T47D (cell line): ENCODE data around the gene LRTM2.

Experiments
- DNase-seq, 2 experiments: peaks; one replicate each; pipeline versions ENCODE4 v3.0.0 to v3.0.0-alpha.2; 2011 to 2012; ENCODE audit warnings: low read depth in 1 of 2, low spot score in 1 of 2
- JUND ChIP-seq: IDR thresholded peaks from 2 replicates; pipeline ENCODE4 v1.6.1; 2012; ENCODE audit warnings: low read depth
- in situ Hi-C: cut with HindIII; loops from 2 replicates; pipeline ENCODE4 v1.10.0; 2016; ENCODE audit warnings: low sequenced_read_pairs, low pct_unique_long_range_greater_than_20kb

Gene LRTM2

GRCh38 chr12:1885599-1886245, 65.4 kb downstream of the LRTM2 start:
- DNase-seq: no peak
- no peak for TF ChIP-seq JUND
- in situ Hi-C loops: no loop called here
